COLO668 (cell line): ENCODE results near the gene REL.

Source experiments
- DNase-seq: peaks from one replicate; lab custom pipeline; 2025; ENCODE audit not compliant: unreplicated experiment; lab: John Stamatoyannopoulos, UW

The REL gene

DNA sequence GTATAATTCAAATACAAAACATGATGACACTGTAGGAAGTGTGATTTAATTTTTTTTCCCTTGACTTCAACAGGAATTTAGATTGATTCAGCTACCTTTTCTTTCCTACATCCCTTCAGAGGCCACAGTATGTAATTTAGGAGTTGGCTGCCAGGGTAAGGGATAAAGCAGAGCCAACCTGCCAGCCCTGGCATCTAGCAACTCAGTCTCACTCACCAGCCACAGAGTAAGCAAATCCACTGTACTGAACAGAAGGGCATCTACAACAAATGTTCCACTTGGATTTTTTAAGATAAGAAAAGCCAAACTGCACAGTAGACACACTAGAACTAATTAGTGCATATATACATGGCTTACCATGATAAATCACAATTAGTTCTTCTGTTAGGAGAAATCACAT, 81.8 kb downstream of the REL start:
- no peak for DNase-seq

DNA sequence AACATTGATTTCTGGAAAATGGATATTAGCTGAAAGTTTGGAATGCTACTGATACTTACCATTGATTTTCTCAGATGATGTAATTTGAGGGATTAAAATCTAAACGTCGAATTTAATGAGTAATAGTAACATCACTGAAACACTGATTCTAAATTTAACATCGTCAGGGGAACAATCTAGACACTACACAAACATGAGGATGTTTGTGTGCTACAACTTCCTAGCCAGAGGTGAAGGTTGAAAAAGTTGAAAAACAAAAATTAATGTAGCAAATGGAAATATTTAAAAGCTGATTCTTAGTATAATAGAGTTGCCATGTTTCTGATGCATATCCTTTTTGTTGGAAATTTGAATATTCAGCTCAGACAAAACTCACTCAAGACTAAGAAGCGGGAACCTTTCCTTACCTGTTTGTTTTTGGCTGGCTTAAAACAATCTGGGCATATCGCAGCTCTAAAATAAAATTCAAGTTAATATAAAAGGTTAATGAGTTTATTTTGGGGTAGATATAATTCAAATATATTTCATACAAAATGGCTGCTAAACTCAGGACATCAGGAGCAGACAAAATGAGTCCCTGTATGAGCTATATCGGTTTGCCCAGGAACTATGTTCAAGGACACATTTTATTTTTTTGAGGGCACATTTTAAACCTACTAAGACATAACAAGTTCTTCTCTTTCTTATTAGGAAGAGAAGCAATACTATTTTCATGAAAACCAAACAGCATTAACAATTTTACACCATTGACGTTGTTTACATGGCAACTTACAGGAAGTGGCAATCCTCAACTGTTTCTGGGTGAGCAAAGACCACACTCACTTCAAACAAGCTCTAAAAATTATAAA, 83.5 kb downstream of the REL start:
- DNase-seq, result no peak

DNA sequence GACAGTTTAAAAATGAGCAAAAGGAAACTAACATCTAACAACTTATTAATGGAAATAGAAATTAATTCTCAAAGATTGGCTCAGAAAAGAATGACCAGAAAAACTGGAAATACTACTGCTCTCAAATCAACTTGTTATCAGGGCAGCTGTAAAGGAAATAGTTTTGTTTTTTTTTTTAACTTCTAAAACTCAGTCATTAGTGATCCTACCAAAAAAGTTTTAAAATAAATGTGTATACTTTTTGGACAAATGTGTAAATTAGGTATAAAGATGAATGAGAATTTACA, 84.1 kb downstream of the REL start:
- no peak for DNase-seq

DNA sequence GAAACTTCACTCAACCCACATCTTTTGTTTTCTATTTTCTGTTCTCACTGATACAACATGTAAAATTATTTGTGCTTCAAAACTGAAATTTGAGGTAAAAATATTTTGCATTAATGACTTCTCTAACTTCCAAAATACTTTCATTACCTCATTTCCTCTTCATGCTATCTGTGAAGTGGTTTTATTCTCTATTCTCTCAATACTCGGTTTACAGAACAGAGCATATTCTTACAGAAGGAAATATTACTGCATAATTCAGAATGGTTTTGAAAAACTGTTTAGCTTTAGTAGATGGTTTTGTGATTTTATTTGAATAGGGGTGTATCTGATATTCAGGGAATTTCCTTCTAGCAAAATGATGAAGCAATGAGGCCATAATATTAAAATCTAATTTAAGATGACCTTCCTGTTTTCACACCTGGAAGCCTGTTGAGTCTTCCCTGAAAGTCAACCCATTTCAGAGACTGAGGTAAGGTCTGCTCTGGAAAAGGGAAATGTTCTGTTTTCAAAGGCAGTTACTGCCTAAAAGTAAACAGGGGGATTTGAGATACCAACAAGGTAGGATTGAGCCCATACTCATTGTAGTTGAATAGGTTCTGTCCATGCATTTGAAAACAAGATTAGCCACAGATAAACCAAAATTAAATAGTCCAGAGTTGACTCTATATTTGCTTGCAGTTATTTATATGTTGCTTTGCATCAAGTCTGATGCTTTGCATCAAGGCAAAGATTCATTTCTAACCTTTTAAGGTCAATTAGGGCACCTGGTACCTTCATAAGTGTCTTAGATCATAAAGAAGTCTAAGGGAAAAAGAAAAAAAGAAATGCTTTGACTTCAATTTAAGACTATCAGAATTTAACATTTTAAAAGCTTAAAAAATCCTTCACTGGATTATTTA, 85.4 kb downstream of the REL start:
- no peak for DNase-seq

DNA sequence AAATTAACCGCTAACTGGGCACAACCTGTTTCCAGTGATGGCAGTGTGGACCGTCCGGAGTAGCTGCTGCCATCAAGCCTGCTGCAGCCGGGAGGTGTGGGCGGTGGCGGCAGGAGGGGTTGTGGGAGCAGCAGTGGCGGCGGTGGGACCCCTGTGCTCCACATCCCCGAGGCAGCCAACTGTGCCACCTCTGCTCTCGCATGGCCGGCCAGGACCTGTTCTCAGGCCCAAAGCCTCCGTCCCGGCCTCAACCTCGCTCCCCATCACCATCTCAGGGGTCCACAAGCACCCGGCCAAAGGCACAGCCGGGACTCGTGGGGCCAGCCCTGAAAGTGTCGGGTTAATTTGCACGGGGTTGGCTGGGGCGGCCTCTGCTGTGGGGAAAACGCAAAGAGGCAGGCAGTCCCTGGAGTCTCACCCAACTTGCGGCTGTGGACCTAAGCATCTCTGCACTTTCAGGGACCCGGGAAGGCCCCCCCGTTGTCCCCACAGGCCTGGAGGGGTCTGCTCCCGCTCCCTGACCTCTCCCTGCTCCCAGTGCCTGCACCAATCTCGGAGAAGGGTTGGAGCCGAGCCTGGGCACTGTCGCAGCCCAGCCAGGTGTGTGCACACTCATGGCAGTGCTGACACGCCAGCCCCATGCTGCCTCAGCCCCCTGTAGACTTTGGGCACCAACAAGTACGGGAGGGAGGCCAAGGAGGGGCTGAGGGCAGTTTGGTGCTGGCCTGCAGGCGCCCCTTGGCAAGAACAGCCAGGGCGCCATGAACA, 91.7 kb downstream of the REL start:
- no peak for DNase-seq

DNA sequence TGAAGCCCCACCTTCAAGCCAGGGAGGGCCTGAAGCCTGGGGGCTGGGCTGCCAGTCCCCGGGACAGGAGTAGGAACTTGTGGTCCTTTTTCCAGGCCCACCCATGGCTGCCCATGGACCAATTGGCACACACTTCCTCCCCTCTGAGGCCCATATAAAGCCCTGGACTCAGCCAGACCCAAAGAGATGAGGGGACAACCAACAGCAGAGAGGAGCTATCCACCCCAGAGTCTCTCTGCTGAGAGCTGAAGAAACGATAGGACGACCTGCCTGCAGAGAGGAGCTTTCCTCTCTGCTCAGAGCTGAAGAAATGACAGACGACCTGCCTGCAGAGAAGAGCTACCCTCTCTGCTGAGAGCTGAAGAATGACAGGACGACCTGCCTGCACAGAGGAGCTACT, 92.3 kb downstream of the REL start:
- DNase-seq, result no peak

DNA sequence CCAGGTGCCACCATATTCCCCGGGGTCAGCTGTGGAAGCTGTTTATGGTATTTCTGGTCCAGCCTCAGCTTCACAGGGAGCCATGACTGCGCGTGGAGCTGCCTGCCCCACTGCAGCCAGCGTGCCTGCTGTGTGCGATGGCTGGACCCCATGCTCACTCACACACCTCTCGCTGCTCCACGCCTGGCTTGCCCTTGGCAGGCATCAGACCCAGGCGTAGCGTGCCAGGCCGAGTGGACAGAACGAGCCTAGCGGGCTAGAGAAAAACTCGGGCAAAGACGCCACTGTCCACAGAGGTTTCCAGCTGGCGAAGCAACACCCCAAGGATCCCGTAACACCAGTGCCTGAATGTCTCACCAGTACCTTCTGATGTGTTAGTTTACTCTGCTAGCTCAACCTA, 93.3 kb downstream of the REL start:
- no peak for DNase-seq
